H1 (cell line): Measurements from ENCODE around the gene SPATA31C2. TPM values are rescaled to one million over a fixed set of nuclear protein-coding genes. Genes with fewer than 3 reads are reported as not detected.
"Not testable (repeated sequence)": the region's sequence is repeated elsewhere in the genome, so short reads cannot be mapped to it uniquely, and the experiment has no call there.

Experiments
- CTCF ChIA-PET: fragments of 300-600 bp; sonication (Branson Sonifier 250); formaldehyde crosslinking; loops from one replicate; lab custom pipeline; 2021; ENCODE audit not compliant: partially characterized antibody; lab: Charles Lee
- POLR2A ChIA-PET: fragments of 300-600 bp; sonication (Branson Sonifier 250); formaldehyde crosslinking; loops from one replicate; lab custom pipeline; 2021; ENCODE audit warnings: inconsistent platforms; ENCODE audit not compliant: partially characterized antibody; lab: Charles Lee
- DNase-seq, 2 experiments: peaks; one replicate each; pipeline versions ENCODE4 v3.0.0 to v3.0.0-alpha.2; 2010 to 2022; ENCODE audit warnings: low spot score in 2 of 2, low read depth in 1 of 2, mixed read lengths in 1 of 2
- FAIRE-seq: peaks from 2 replicates; lab custom pipeline; 2011; peaks lifted over from hg19 to GRCh38; lab: Jason Lieb, UNC
- H2AFZ ChIP-seq: 2 replicates; pipeline ENCODE4 v1.8.1; 2012; ENCODE audit warnings: low read length, inconsistent platforms
- H2AK5ac ChIP-seq: 2 replicates; pipeline ENCODE4 v1.6.1; 2013; ENCODE audit warnings: low read depth, low read length
- H2BK120ac ChIP-seq: replicated peaks from 2 replicates; pipeline ENCODE3; 2013; ENCODE audit warnings: low read depth, low read length, inconsistent platforms
- H2BK12ac ChIP-seq: 2 replicates; pipeline ENCODE4 v1.6.1; 2013; ENCODE audit warnings: low read depth, low read length
- H2BK15ac ChIP-seq: 2 replicates; pipeline ENCODE4 v1.6.1; 2013; ENCODE audit warnings: low read length
- H2BK20ac ChIP-seq: 2 replicates; pipeline ENCODE4 v1.6.1; 2013; ENCODE audit warnings: low read length
- H2BK5ac ChIP-seq: 2 replicates; pipeline ENCODE4 v1.6.1; 2013; ENCODE audit warnings: low read depth, low read length
- H3K14ac ChIP-seq: 2 replicates; pipeline ENCODE4 v1.6.1; 2013; ENCODE audit warnings: inconsistent platforms; ENCODE audit not compliant: insufficient read length
- H3K18ac ChIP-seq: 2 replicates; pipeline ENCODE4 v1.6.1; 2013; ENCODE audit warnings: low read length; ENCODE audit errors: extremely low read depth
- H3K23ac ChIP-seq: 2 replicates; pipeline ENCODE4 v1.6.1; 2013; ENCODE audit warnings: inconsistent platforms; ENCODE audit not compliant: insufficient read length
- H3K23me2 ChIP-seq: 2 replicates; pipeline ENCODE4 v1.6.1; 2013; ENCODE audit warnings: low read depth, low read length
- H3K27ac ChIP-seq: 2 replicates; pipeline ENCODE4 v1.6.1; 2011; ENCODE audit warnings: low read depth, low read length, inconsistent platforms
- H3K27me3 ChIP-seq, 4 experiments: replicated peaks in 1 of 4; 1 replicate in 1 of 4; 2 replicates in 3 of 4; pipeline versions ENCODE4 v1.6.1 to v1.8.1; 2011 to 2013; ENCODE audit warnings: low read length in 3 of 4, mild to moderate bottlenecking in 3 of 4, inconsistent platforms in 2 of 4, mixed read lengths in 2 of 4, moderate library complexity in 1 of 4; ENCODE audit not compliant: control insufficient read depth in 3 of 4, insufficient read depth in 3 of 4; ENCODE audit errors: extremely low read depth in 1 of 4
- H3K36me3 ChIP-seq, 4 experiments: 2 replicates each; pipeline versions ENCODE4 v1.6.1 to v1.8.1; 2011 to 2013; ENCODE audit warnings: mild to moderate bottlenecking in 4 of 4, low read length in 3 of 4, moderate library complexity in 2 of 4, control low read depth in 1 of 4, inconsistent platforms in 1 of 4; ENCODE audit not compliant: insufficient read depth in 4 of 4, control insufficient read depth in 2 of 4
- H3K4ac ChIP-seq: replicated peaks from 2 replicates; pipeline ENCODE3; 2013; ENCODE audit warnings: low read length, low read depth, mixed read lengths, inconsistent platforms; ENCODE audit not compliant: insufficient read length
- H3K4me1 ChIP-seq, 4 experiments: replicated peaks in 1 of 4; 1 replicate in 1 of 4; 2 replicates in 3 of 4; pipeline versions ENCODE4 v1.6.1 to v1.8.1; 2011 to 2013; ENCODE audit warnings: low read length in 3 of 4, inconsistent platforms in 2 of 4, mixed read lengths in 1 of 4; ENCODE audit not compliant: insufficient read depth in 4 of 4, control insufficient read depth in 3 of 4
- H3K4me2 ChIP-seq, 2 experiments: 2 replicates each; pipeline versions ENCODE4 v1.6.1 to v1.8.1; 2011 to 2013; ENCODE audit warnings: low read depth in 2 of 2, low read length in 2 of 2, control low read depth in 1 of 2, inconsistent platforms in 1 of 2, mild to moderate bottlenecking in 1 of 2; ENCODE audit not compliant: insufficient read depth in 1 of 2
- H3K4me3 ChIP-seq, 4 experiments: fragments of 200-600, 300-600 bp in 1 of 4; sonication (generic), shearing (Covaris generic), sonication (Bioruptor Twin) in 1 of 4; 2 replicates each; pipeline versions ENCODE4 v1.5.1 to v1.8.1; 2011 to 2016; ENCODE audit warnings: low read length in 4 of 4, low read depth in 3 of 4, control low read depth in 2 of 4, inconsistent platforms in 2 of 4, mild to moderate bottlenecking in 2 of 4, mixed read lengths in 1 of 4, moderate library complexity in 1 of 4; ENCODE audit not compliant: insufficient read depth in 2 of 4; ENCODE audit errors: extremely low read depth in 1 of 4
- H3K56ac ChIP-seq: replicated peaks from 2 replicates; pipeline ENCODE3; 2013; ENCODE audit warnings: low read depth, mild to moderate bottlenecking, mixed read lengths, low read length, inconsistent platforms; ENCODE audit not compliant: insufficient read length
- H3K79me1 ChIP-seq: 2 replicates; pipeline ENCODE4 v1.6.1; 2013; ENCODE audit warnings: low read depth, low read length, control low read depth
- H3K79me2 ChIP-seq, 2 experiments: 2 replicates each; pipeline versions ENCODE4 v1.6.1 to v1.8.1; 2012 to 2013; ENCODE audit warnings: low read length in 2 of 2, mild to moderate bottlenecking in 2 of 2, inconsistent platforms in 1 of 2; ENCODE audit not compliant: insufficient read depth in 2 of 2, control insufficient read depth in 1 of 2
- H3K9ac ChIP-seq, 4 experiments: replicated peaks in 1 of 4; 1 replicate in 1 of 4; 2 replicates in 3 of 4; pipeline versions ENCODE4 v1.6.1 to v1.8.1; 2011 to 2013; ENCODE audit warnings: low read depth in 3 of 4, low read length in 3 of 4, control low read depth in 2 of 4, mild to moderate bottlenecking in 2 of 4, moderate library complexity in 2 of 4, inconsistent platforms in 1 of 4; ENCODE audit errors: extremely low read depth in 1 of 4
- H3K9me3 ChIP-seq, 2 experiments: 2 replicates each; pipeline versions ENCODE4 v1.6.1 to v1.8.1; 2012 to 2013; ENCODE audit warnings: mild to moderate bottlenecking in 2 of 2, moderate library complexity in 2 of 2, control low read depth in 1 of 2, inconsistent platforms in 1 of 2, low read depth in 1 of 2, low read length in 1 of 2, mixed read lengths in 1 of 2; ENCODE audit not compliant: insufficient read depth in 2 of 2
- H4K20me1 ChIP-seq, 2 experiments: replicated peaks in 1 of 2; 2 replicates each; pipeline versions ENCODE3 to v1.8.1; 2011 to 2013; ENCODE audit warnings: inconsistent platforms in 2 of 2, low read length in 2 of 2, mild to moderate bottlenecking in 1 of 2; ENCODE audit not compliant: insufficient read depth in 2 of 2, control insufficient read depth in 1 of 2
- H4K5ac ChIP-seq: 2 replicates; pipeline ENCODE4 v1.6.1; 2013; ENCODE audit warnings: low read length, low read depth, mixed read lengths, inconsistent platforms; ENCODE audit not compliant: insufficient read length
- H4K8ac ChIP-seq: 2 replicates; pipeline ENCODE4 v1.8.0; 2013; ENCODE audit warnings: mild to moderate bottlenecking, moderate library complexity, low read length, inconsistent platforms; ENCODE audit not compliant: insufficient read depth; ENCODE audit errors: extremely low read depth
- H4K91ac ChIP-seq: replicated peaks from 2 replicates; pipeline ENCODE3; 2013; ENCODE audit warnings: low read length, mixed read lengths, inconsistent platforms; ENCODE audit not compliant: insufficient read length
- WGBS, 2 experiments: shearing (Covaris generic) in 1 of 2; methylation state at CpG; one replicate each; pipeline versions ENCODE4 v1.1.6 to v1.1.7; 2013 to 2015; ENCODE audit warnings: low lambda C conversion rate in 2 of 2, mixed read lengths in 2 of 2, inconsistent platforms in 1 of 2, low coverage in 1 of 2, missing lambda C conversion rate in 1 of 2; ENCODE audit not compliant: insufficient replicate concordance in 2 of 2, insufficient coverage in 1 of 2, insufficient read length in 1 of 2; ENCODE audit errors: extremely low coverage in 1 of 2, missing lambda C conversion rate in 1 of 2; 5-methylcytosine and 5-hydroxymethylcytosine counted together
- polyA plus RNA-seq, 7 experiments: library from polyadenylated mRNA; depleted of rRNA in 3 of 7; stranded (reverse) in 5 of 7; unstranded in 2 of 7; fragments of >200 nt in 5 of 7; fragments of 200-250 nt in 2 of 7; gene quantifications; 1 replicate in 5 of 7; 2 replicates in 1 of 7; 4 replicates in 1 of 7; pipeline versions ENCODE4 v1.2.1 to v1.2.3, GENCODE V29; 2011 to 2013; ENCODE audit warnings: missing spikeins in 2 of 7, mixed read lengths in 2 of 7
- total RNA-seq: library from RNA; stranded (reverse); fragmentation: NEBNext Ultra II Directional; extraction: Animal tissue kit (Norgen Biotek cat#: 25700); gene quantifications from 2 replicates; pipeline ENCODE4 v1.2.1, GENCODE V29; 2021

The SPATA31C2 gene
- total and polyA plus RNA-seq, 2 of the 8 experiments (the other 6 are each of a cell fraction or from before 2014, with no cell fraction given): 0.17 to 0.20 TPM

DNA sequence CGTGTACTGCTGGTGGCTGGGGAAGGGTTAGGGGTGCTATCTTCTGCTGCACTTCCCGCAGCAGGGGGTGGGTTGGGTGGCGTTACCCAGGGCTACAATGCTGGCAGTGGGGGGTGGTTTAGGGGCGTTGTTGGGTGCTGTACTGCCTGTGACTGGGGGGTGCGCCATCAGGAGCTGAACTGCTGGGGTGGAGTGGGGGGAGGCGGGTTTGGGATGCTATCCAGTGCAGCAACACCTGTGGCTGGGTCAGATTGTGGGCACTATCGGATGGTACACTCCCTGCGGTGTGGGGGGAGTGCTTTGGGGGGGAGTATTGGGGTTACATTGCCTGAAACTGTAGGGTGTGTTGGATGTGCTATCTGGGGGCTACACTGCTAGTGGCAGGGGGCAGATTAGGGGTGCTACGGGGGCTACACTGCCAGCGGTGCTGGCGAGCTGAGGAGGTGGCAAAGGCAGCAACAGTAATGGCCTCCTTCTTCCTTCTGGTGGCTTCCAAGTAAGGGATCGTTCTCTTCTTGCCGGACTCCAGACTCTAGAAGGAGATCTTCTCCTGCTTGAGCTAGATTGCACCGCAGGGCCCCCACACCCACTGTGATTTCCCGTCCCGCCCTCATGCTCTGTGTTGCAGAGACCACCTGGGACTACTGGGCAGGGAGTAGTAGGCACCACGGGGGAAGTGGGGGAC lies 23.9 kb downstream of the SPATA31C2 start:
- H3K79me2 ChIP-seq, H2BK120ac ChIP-seq, H3K4me3 ChIP-seq, H2BK5ac ChIP-seq, H2BK15ac ChIP-seq, H3K56ac ChIP-seq, H3K4ac ChIP-seq, H3K9ac ChIP-seq, H3K23me2 ChIP-seq, POLR2A ChIA-PET, H3K9me3 ChIP-seq, H2AFZ ChIP-seq, H4K20me1 ChIP-seq, H3K79me1 ChIP-seq, CTCF ChIA-PET, H4K5ac ChIP-seq, DNase-seq, H3K27me3 ChIP-seq, H4K91ac ChIP-seq, H3K4me1 ChIP-seq, H3K27ac ChIP-seq, H4K8ac ChIP-seq, H3K18ac ChIP-seq, H2BK20ac ChIP-seq, H3K14ac ChIP-seq, H2BK12ac ChIP-seq, H3K36me3 ChIP-seq, FAIRE-seq, H2AK5ac ChIP-seq, H3K4me2 ChIP-seq, H3K23ac ChIP-seq: not testable (repeated sequence)
- WGBS, 2 experiments: 87% methylated on average over 12 of the region's 17 CpGs; no CpG with 5 or more reads in 1 of the 2 experiments
